Left forelimb (tissue), 1 donor: ENCODE measurements around the gene UBE2G2.

Experiments
- DNase-seq: peaks from one replicate; pipeline ENCODE4 v3.0.0-alpha.2; 2018; ENCODE audit warnings: low spot score

UBE2G2 gene, protein sequence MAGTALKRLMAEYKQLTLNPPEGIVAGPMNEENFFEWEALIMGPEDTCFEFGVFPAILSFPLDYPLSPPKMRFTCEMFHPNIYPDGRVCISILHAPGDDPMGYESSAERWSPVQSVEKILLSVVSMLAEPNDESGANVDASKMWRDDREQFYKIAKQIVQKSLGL

DNA sequence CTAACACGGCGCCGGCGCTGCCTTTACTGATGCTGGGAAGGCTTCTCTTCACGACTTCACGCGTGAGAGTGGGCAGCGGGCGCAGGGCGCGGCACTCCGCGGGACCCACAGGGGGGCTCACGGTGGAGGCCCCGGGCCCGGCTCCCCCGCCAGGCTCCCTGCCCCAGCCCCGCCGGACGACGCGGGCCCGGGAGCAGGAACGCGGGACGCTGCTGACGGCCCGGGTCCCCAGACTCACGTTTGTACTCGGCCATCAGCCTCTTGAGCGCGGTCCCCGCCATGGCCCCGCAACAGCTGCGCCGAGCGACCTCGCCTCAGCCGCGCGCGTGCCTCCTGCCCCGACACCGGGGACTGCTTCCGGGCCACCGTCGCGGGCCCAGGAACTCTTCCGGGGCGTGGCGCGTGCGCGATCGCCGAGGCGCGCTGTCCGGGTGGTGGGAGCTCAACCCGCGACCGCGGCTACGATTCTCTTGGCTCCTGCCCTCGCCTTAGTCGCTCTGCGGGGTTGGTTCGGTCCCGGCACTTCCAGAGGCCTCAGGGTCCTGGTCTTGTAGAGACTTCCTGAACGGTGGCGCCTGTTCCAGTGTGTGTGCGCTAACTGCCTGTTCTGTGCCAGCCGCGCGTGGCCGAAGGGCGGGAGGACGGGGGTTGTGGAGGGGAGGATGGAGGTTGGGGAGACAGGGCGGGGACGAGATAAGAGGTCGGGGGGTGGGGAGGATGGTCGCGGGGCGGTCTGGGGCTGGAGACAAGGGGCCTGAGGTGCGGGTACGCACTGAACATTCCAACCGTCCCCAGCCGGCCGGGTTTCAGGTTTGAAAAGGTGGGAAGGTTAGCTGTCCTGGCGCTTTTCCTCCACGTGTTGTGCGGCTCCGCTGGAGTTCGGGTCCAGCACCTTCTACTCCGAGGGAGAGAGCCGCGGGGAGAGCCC, at the start of gene UBE2G2:
Gene UBE2G2, minus strand, starts transcription at position 353 of the 928 bp plus-strand sequence. Its CDS starts 72 bp downstream, at position 281.
- DNase-seq, result peak; percentile 95

DNA sequence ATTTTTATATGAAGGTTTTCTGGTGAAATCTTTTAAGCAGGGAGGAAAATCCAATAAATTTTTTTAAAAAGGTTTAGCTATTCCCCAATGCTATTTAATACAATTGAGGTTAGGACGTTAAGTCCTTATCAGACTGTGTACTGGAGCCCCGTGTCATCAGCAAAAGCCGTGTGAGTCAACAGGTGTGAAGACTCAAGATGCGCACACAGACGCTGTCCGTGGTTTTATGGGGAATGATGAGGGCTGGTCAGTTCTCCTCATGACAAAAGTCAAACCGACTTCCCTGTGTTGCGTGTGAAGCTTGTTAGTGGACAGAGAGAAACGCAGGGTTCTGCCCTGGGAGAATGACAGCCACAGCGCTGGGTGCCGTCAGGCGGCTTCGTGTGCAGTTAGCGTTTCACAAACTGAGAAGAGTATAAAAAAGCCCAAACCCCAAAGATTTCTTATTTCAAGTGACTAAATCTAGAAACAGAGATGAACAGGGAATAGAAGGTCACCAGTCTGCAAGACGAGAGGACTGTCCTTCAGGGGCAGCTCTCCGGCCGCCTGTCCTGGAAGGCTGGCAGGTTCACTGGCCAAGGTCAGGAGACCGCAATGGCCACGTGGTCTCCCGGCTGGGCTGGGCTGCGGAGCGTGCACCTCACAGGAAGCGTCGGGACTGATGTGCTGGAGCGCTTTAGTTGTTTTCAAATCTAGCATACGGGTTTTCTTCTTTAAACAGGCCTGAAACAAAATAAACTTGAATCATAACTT, 49.5 kb upstream of the UBE2G2 start:
- no peak for DNase-seq

DNA sequence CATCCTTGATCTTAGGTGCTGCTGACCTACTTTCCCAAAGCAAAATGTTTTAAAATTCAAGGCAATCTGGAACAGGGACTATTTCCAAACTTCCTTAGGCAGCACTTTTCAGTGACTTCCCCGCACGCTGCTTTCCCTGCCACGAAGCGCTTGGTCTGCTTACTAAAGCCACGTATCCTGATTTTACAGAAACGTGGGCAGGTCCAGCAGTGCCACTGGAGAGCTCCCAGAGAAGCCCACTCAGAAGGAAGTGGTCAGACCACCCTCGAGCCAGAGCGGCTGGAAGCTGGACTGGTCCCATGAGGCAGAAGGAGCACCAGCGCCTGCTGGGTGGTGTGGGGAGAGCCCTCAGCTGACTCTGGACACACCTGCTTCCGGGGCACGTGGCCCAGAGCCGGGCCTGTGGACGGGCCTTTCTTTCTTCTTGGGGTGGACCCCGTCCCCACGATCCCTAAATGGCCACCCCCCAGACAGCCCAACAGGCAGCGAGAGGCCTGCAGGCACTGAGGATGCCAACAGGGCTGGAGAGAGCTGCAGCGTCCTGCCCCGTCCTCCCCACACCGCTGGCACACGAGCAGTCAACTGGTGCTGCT, 48.7 kb upstream of the UBE2G2 start:
- no peak for DNase-seq

DNA sequence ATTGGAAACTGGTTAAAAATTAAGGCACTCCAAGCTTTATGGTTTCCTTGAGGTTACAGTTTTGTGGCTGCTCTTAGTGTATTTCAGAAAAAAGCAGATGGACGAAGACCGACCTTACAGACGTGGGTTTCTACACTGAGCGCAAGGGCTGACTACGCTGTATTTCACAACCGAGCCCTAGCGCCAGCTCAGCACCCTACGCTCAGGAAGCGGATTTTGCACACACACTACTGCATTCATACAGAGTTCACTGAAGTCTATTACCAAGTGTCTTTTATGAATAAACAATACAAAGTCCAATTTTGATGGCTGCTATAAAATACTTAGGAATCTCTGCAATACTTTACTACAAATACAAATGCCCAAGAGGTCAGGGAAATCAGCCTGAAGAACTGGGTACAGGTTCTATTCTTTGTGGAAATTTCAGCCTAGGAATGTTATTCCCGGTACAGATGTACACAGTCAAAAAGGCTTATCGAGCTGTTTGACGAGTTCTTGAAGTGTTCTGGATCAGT, 48.1 kb upstream of the UBE2G2 start:
- DNase-seq, result no peak

DNA sequence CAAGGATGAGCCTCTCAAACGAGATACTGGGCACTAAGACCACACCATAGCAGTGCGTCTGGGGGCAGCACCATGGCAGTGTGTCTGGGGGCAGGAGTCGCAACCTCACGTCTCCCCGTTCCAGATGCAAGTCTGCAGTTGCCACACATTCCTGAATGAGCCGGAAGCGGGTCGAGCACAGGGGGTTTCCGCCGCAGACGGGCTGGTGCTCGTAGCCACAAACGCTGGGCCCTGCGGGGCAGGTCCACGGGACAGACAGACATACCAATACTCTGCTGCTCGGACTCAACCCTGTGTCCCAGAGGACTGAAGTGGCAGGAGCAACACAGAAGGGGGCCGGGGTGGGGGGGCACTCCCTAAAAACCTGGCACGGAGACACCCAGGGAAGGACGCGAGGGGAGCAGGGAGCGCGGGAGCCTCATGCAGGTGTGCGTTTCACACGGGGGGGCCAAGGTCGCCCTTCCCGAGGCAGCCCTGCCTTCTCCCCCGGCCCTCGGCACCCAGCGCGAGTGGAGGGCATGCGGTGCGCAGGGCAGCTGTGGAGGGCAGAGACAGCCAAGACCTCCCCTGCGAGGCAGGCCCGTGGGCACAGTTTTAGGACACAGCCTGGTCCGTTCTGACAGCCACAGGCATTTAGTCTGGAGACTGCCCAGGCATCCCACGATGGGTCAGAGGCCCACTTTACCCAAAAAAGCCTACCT, 47.4 kb upstream of the UBE2G2 start:
- DNase-seq, result no peak

DNA sequence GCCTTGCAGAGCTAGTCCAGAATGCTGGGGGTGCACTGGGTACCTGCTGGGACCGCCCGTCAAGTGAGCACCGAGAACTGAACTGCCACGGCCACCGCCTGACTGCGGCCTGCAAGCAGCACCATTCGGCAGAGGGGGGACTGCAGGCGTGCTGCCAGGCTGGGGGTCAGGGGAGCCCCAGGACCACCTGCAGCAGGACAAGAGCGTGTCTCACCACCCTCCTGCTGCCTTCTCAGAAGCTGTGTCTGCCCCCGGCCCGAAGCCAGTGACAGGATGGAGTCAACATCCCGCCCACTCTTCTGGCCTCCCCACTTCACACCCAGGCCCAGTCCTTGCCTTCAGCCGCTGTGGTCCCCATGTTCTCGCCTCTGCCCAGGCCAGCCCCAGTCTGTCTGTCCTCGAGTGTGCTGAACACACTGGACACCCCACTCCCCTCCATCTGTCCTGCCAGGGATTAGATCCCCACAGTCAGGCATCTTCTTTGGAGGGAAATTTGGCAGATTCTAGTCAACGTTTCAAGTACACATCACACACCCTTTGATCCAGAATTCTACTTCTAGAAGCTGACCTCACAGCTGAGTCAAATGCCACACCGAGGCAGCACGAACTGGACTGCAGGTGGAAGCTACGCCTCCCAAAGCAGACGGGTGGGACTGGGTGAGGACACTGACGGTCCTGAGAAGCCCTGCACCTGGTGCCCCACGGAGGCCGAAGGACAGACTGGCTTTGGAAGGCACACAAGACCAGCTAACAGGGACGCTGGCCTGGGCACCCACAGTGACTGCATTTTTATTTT, 45.8 kb upstream of the UBE2G2 start:
- DNase-seq, result no peak

DNA sequence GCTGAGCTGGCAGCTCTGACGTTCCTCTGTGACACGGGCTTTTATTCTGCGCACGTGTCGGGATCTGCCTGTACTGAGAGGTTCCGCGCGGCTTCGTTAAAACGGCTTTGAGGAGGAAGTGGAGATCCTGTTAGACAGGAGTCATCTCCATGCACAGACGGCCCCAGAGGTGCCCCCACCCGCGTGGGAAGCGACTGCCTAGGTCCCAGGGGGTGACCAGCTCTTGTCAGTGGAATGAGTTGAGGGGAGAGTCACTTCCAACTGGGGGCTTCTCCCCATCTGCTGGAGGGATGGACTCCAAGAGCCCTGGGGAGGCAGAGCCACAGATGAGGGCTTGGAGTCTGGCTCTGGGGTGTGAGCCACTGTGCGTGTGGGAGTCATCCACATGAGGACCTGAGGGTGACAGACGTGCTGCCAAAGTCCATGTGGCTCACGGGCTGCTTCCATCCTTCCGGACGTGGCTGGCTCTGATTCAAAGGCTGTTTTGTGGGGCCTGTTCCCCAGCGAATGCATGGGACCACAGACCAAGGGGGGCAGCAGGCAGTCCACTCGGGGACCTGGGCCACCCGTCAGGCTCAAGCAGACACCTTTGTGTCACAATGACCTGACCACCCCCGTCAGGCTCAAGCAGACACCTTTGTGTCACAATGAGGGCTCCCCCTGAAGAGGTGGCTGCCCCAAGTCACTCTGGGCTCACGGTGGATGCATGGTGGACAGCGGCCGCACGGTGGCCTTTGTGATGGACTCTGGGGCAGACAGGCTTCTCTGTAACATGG, 45.1 kb upstream of the UBE2G2 start:
- DNase-seq, result no peak

DNA sequence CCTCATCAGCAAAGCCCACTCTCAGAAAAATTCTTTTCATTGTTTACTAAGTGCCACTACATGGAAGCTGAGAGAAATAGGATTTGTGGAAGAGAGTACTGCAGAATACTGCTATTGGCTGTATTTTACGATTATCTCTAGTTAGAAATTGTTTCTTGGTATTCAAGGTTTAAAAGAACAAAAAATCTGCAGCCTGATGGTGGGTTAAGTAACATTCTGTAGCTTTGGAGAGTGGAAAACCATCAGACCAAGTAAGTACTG, 44.5 kb upstream of the UBE2G2 start:
- DNase-seq, result no peak

DNA sequence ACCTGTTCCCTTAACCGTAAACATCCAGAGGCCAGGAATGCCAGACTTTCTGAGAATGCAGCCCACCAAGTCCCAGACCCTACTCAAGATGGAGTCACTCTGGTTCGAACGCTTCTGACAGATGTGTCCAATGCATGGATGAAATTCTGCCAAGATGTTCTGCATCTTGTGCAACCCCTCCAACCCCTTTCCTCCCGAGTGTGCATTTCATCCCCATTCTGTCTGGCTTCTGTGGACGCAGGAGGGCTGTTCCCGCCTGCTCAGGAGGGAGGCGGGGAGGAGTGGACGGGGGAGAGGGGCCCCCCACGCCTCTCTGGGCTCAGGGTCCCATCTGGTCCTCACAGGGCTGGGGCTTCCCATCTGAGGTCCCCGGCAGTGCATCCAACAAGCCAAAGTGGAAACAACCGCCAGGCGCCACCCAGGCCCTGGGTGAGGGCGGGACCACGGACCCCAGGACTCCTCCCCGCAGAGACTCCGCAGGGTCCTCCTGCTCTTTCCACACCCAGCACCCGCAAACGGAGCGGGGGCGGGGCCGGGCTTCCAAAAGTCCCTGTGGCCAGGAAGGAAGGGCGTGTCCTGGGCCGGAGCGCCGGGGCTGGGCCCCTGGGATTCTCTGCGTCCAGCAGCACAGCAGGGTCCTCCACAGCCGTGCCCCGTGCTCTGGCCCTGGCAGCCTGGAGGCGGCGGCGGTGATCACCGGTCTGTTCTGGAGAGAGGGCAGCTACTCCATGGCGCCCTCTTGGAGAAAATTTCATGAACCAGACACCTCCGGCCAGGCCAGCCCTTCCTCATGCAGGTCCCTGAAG, 44.0 kb upstream of the UBE2G2 start:
- no peak for DNase-seq

DNA sequence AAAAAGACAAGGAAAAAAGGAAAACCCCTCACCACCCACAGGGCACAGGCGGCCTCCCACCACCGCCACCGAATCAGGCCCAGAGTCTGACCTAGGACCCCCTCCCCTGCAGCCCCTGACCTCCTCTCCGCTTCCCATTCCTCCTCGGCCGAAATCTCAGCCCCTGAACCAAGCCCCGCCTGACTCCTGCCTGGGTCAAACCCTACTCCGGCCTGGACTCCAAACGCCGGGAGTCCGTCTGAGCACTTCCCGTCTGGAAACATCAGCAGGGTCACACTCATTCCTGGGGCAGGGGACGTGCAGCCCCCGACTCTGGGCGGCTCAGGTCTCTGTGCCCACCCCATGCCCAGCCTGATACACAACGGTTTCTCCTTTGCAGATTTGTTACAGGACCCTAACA, 42.6 kb upstream of the UBE2G2 start:
- no peak for DNase-seq

DNA sequence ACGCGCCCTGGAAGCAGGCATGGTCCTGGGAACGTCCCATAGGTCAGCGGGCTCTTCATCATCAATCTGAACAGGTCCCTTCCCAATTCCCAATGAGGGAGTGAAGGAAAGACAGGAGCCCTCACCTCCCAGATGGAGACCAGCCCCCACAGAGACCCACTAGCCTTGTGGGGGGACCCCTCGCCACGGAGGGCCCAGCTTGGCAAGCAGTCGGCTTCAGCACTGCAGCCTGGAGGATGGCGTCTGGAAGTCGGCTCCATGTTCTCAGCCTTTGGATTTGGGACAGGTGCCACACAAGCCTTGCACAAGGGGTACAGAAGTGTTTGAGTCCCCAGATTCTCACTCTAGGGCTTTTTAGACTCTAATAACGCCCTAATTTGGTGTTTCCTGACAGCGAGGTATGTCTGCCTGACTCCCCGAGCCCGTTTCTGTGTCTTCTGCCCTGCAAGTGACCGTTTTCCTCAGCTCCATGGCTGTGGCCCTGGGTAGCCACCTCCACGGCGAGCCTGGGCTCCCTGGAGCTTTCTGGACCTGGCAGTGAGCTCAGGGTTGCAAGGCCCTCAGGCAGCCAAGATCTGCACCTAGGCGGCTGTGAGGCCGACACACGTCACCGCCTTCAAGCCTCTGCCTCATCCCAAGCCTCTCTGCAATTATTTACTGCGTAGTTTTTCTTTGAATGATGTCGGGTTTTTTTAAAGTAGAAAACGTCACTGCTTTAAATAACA, 41.3 kb upstream of the UBE2G2 start:
- no peak for DNase-seq

DNA sequence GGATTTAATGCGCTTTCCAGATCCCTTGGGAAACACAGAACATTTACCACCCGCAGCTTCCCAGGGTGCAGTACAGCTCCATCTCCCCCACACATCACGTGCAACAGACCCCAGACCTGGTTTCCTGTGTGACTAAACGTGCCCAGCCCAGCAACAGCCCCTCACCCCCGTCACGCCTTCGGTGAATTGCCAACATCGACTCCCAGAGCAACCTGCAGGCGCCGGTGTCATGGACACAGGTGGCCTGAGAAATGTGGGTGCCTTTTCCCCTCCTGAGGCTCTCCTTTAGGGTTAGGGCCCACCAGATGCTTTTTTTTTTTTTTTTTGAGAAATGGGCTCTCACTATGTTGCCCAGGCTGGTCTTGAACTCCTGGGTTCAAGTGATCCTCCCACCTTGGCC, 40.5 kb upstream of the UBE2G2 start:
- no peak for DNase-seq

DNA sequence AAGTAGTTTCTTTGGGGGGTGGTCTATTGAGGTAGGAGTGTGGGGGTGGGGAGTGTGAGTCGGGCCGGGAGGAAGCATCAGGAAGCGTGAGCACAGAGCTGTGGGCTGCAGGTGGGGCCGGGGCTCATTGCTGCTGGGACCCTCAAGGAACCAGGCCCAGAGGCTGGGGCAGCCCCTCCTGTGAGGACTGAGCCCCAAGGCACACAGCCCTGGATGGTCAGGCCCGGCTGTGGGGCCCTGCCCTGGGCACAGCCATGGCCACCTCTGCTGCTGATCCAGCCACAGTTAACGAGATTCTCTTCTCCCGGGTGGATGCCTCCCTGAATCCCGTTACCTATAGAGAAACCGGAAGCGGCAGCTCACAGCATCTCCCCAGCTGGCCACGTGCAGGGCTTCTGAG, 39.2 kb upstream of the UBE2G2 start:
- DNase-seq, result no peak

DNA sequence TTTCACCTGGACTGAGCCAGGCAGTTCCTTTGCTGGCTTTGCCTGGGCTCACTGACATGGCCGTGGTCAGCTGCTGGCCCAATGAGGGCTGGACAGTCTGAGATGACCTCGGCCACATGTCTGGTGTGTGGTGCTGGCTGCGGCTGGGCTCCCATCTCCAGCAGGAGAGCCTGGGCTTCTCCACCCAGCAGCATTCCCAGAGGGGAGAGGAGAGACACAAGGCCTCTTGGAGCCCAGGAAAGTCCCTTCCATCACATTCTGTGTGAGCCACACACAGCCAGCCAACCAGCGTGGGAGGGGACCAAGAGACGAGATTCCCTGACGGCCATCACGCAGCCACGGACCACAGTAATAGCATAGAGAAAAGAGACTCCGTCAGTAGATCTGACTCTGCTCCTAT, 37.3 kb upstream of the UBE2G2 start:
- no peak for DNase-seq

DNA sequence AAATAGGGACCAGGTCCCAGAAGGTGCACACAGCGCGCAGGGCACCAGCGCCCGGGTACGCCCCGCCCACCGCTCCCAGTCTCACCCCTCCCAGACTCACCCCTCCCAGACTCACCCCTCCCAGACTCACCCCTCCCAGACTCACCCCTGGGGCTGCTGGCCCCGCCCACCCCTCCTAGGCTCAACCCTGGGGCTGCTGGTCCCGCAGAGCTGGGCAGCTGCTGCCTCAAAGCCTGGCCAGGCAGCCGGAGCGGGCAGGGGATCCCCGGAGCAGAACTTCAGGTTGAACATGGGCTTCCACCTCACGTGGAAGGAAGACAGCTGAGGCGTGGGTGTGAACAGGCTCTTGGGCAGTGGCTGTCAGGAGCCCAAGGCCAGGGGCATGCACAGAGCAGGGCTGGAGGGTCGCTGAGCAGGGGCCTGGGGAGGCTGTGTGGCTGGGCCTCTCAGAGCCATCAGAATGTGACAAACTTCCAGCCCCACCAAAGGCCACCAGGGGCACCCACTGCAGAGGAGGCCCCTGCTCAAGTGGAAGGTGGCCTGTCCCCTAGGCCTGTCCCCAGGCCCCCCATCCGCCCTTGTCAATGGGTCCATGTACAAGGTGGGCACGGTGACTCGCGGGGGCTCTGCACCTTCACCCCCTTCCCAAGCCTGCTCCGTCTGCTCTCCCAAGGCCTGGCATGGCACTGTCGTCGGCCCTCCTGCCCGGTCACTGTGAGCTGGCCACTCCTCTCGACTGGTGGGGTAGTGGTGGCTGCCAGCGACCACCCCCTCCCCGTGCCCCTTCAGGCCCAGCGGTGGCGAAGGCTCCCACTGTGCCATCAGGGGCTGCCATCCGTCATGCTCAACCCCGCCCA, 36.6 kb upstream of the UBE2G2 start:
- DNase-seq, result no peak

DNA sequence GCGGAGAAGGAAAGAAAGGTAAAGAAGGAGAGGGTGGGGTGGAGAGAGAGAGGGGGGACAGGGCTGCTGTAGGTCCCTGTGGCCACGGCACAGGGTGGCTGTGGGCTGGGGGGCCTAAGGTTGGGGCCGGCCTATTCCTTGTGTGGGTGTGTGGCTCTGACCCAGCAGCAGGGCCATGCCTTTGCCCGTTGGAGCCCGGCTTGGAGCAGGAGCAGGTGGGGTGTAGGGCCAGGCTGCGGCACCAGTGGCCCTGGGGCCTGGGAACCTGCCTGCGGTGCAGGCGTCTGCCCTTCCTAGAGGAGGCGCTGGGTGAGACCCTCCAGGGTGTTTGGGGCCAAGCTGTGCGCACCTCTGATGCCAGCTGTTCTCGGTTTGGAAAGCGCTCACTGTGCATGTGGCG, 35.9 kb upstream of the UBE2G2 start:
- no peak for DNase-seq

DNA sequence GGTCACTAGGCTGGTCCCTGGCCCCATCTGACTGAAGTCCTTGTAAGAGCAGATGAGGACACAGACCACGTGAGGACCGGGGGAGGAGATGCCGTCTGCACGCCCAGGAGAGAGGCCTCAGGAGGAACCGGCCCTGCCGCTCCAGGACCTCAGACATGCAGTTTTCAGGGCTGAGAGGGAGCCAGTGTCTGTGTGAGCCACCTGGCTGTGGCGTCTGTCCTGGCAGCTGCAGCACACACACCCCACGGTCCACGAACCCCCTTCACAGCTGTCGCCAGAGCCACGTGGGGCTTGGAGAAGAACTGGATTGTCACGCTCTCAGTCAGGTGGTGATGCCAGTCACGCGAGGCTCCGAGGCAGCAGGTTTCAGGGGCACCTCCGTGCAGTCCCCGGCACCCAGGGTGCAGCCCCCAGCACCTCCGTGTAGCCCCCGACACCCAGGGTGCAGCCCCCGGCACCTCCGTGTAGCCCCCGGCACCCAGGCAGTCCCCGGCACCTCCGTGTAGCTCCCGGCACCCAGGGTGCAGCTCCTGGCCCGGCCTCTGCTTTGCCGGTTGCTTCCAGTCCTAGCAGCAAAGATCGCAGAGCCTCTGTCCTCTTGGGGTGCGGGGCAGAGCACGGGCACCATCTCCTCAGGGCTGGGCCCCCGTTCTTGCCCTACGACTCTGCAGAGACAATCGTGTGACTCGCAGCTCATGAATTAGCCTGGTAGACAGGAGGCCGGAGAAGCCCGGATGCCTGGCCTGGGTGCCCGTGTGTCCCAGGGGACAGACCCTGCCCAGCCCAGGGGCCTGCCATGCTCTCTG, 35.2 kb upstream of the UBE2G2 start:
- DNase-seq, result no peak
